Transverse colon (tissue), 4 donors: Measurements from ENCODE around the gene ZNF431. TPM values are rescaled to one million over a fixed set of nuclear protein-coding genes. Genes with fewer than 3 reads are reported as not detected.

Source experiments
- DNase-seq: peaks from one replicate; pipeline ENCODE4 v3.0.0-alpha.2; 2019
- H3K27ac ChIP-seq, 4 donors: fragments of 200-600 bp; sonication (generic); 2 replicates each; pipeline ENCODE4 v1.5.1; 2016 to 2018; ENCODE audit warnings: inconsistent platforms in 4 of 4
- H3K27me3 ChIP-seq: fragments of 200-600 bp; sonication (generic); 2 replicates; pipeline ENCODE4 v1.5.1; 2017; ENCODE audit warnings: inconsistent platforms
- H3K36me3 ChIP-seq, 4 donors: fragments of 200-600 bp; sonication (generic); 2 replicates each; pipeline ENCODE4 v1.5.1; 2017 to 2019; ENCODE audit warnings: inconsistent platforms in 4 of 4
- H3K4me1 ChIP-seq, 4 donors: fragments of 200-600 bp; sonication (generic); 2 replicates each; pipeline ENCODE4 v1.5.1; 2017 to 2020; ENCODE audit warnings: inconsistent platforms in 4 of 4
- H3K4me3 ChIP-seq, 4 donors: fragments of 200-600 bp; sonication (generic); 1 replicate in 1 of 4; 2 replicates in 3 of 4; pipeline versions ENCODE4 v1.5.1 to v1.6.1; 2017 to 2019; ENCODE audit warnings: inconsistent platforms in 4 of 4
- H3K9me3 ChIP-seq, 2 donors: fragments of 200-600 bp; sonication (generic); 2 replicates each; pipeline ENCODE4 v1.5.1; 2017 to 2019; ENCODE audit warnings: inconsistent platforms in 2 of 2
- CTCF ChIP-seq, 5 experiments: fragments of 200-600 bp in 3 of 5; fragments of 450-650 bp in 2 of 5; sonication (generic) in 3 of 5; IDR thresholded peaks; 1 replicate in 2 of 5; 2 replicates in 3 of 5; pipeline ENCODE4 v1.5.1; 2016 to 2017; ENCODE audit warnings: antibody characterized with exemption in 5 of 5, inconsistent platforms in 3 of 5, mild to moderate bottlenecking in 2 of 5, moderate library complexity in 1 of 5
- EP300 ChIP-seq: sonication (generic); formaldehyde crosslinking; IDR thresholded peaks from one replicate; pipeline ENCODE4 v1.6.1; 2017; ENCODE audit warnings: antibody characterized with exemption, low read depth
- POLR2A ChIP-seq: fragments of 450-650 bp; IDR thresholded peaks from one replicate; pipeline ENCODE4 v1.6.1; 2016; ENCODE audit warnings: antibody characterized with exemption, mild to moderate bottlenecking, moderate library complexity
- POLR2AphosphoS5 ChIP-seq, 3 donors: sonication (generic); formaldehyde crosslinking; IDR thresholded peaks; one replicate each; pipeline ENCODE4 v1.6.1; 2016; ENCODE audit warnings: antibody characterized with exemption in 3 of 3
- WGBS, 2 donors: methylation state at CpG; one replicate each; pipeline ENCODE4 v1.1.5; 2018; ENCODE audit warnings: low coverage in 1 of 2; 5-methylcytosine and 5-hydroxymethylcytosine counted together
- in situ Hi-C, 4 donors: fragments of 200-750 bp; cut with MboI; loops; one replicate each; pipeline versions ENCODE4 v1.15.0 to v1.15.1; 2017; ENCODE audit warnings: low sequenced_read_pairs in 3 of 4, low pct_ligation_motif_present in 1 of 4, low pct_unique_long_range_greater_than_20kb in 1 of 4
- intact Hi-C: fragments of 100-400 bp; cut with DNase I; formaldehyde crosslinking; loops from one replicate; pipeline ENCODE4 v1.15.1; 2023; ENCODE audit warnings: low total_unique reads
- total RNA-seq, 4 donors: library from RNA; depleted of rRNA; stranded (reverse); fragments of >200 nt; gene quantifications; one replicate each; pipeline ENCODE4 v1.1.0, GENCODE V29; 2016

The ZNF431 gene
- total RNA-seq, 4 donors from 2014 or later, result 7.4 to 18.0 (median 17.4) TPM

GRCh38 chr19:21101521-21102242 lies 40.2 kb upstream of the ZNF431 start:
- H3K27ac ChIP-seq, result no peak overlapping the region
- intact Hi-C loops, result no loop called here
- 80 to 85% methylated on average over 1 to 2 of the region's 2 CpGs for WGBS, 2 donors
- H3K4me1 ChIP-seq, result no peaks in the 10 kb centered on the region
- in situ Hi-C loops, result no loop called here
- H3K9me3 ChIP-seq, result no peaks in the 10 kb centered on the region
- no peak overlapping the region for H3K4me3 ChIP-seq
- peaks cover 0 to 12% (median 3%) of the 10 kb centered on the region in 4 donors for H3K36me3 ChIP-seq
- TF ChIP-seq POLR2A (no peak), CTCF (IDR thresholded peaks at IDR 0.05) (no peak), POLR2AphosphoS5 (IDR thresholded peaks at IDR 0.05) (no peak), EP300 (no peak)
- no peaks in the 10 kb centered on the region for H3K27me3 ChIP-seq
- DNase-seq, result no peak

- Histone ChIP-seq H3K4me3 (no peak overlapping the region), H3K27me3 (no peaks in the 10 kb centered on the region), H3K36me3 (peaks cover 0 to 15% (median 4%) of the 10 kb centered on the region in 4 donors), H3K27ac (no peak overlapping the region), H3K4me1 (no peaks in the 10 kb centered on the region), H3K9me3 (peaks cover 6 to 7% of the 10 kb centered on the region in 2 donors)
- DNase-seq, result no peak
- in situ Hi-C loops, result no loop called here
- no peak for TF ChIP-seq CTCF (IDR thresholded peaks at IDR 0.05)
- no peak for TF ChIP-seq POLR2AphosphoS5 (IDR thresholded peaks at IDR 0.05)
- TF ChIP-seq POLR2A, result no peak
- TF ChIP-seq EP300, result no peak
- intact Hi-C loops, result no loop called here
These were observed 32.7 kb upstream of the ZNF431 start for GRCh38 chr19:21109116-21109515.

GRCh38 chr19:21110183-21110582 lies 31.7 kb upstream of the ZNF431 start:
- 56 to 67% methylated on average over 1 of the region's 1 CpG for WGBS, 2 donors
- Histone ChIP-seq H3K9me3 (peaks cover 11 to 16% of the 10 kb centered on the region in 2 donors), H3K27me3 (no peaks in the 10 kb centered on the region), H3K27ac (no peak overlapping the region), H3K36me3 (peaks cover 0 to 17% (median 2%) of the 10 kb centered on the region in 4 donors), H3K4me1 (no peaks in the 10 kb centered on the region), H3K4me3 (no peak overlapping the region)
- TF ChIP-seq CTCF (IDR thresholded peaks at IDR 0.05), result no peak
- no peak for TF ChIP-seq POLR2AphosphoS5 (IDR thresholded peaks at IDR 0.05)
- TF ChIP-seq EP300, result no peak
- no peak for TF ChIP-seq POLR2A
- DNase-seq, result no peak
- in situ Hi-C loops, result no loop called here
- intact Hi-C loops, result no loop called here

GRCh38 chr19:21115430-21115829 lies 26.4 kb upstream of the ZNF431 start:
- intact Hi-C loops (no loop called here), in situ Hi-C loops (no loop called here)
- Histone ChIP-seq H3K4me3 (no peak overlapping the region), H3K27me3 (no peaks in the 10 kb centered on the region), H3K4me1 (no peaks in the 10 kb centered on the region), H3K9me3 (peaks cover 25 to 44% of the 10 kb centered on the region in 2 donors), H3K27ac (no peak overlapping the region), H3K36me3 (peaks cover 0 to 39% (median 9%) of the 10 kb centered on the region in 4 donors)
- TF ChIP-seq EP300 (no peak), POLR2A (no peak), CTCF (IDR thresholded peaks at IDR 0.05) (no peak), POLR2AphosphoS5 (IDR thresholded peaks at IDR 0.05) (no peak)
- no peak for DNase-seq
